Measurements from ENCODE around the gene RPL22.
"Not testable (repeated sequence)": the region's sequence is repeated elsewhere in the genome, so short reads cannot be mapped to it uniquely, and the experiment has no call there.

The RPL22 gene

DNA sequence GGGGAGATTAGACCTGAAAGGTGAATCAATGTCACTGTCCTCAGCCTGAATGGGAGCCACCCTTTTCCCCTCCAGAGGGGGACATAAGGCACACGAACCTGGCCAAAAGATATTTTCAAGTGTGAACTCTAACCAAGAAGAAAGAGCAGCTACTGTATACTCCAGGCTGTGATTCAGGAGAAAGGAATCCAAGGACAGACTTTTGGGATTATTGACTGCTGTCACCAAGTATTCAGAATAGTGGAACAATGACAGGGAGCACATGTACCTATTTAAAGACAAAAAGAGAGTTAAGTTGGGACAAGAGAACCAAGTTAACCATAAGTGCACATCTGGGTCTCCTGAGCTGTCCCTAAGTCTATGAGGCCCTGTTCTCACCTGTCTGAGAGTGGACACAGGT is 34.0 kb upstream of the RPL22 start:
- DNase-seq = no peak

DNA sequence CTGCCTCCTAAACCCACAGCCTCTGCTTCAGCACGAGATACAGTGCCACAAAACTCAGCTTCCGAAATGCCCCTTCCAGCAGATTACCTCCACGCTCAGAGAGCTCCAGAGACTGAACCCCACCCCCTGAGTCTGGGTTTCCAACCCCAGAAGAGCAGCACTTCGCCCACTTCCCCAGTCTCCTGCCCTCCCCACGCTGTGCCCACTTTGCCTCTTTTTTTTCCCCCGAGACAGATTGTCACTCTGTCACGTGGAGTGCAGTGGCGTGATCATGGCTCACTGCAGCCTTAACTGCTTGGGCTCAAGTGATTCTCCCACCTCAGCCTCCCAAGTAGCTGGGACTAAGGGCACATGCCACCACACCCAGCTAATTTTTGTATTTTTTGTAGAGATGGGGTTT is 26.3 kb upstream of the RPL22 start:
- DNase-seq = no peak

DNA sequence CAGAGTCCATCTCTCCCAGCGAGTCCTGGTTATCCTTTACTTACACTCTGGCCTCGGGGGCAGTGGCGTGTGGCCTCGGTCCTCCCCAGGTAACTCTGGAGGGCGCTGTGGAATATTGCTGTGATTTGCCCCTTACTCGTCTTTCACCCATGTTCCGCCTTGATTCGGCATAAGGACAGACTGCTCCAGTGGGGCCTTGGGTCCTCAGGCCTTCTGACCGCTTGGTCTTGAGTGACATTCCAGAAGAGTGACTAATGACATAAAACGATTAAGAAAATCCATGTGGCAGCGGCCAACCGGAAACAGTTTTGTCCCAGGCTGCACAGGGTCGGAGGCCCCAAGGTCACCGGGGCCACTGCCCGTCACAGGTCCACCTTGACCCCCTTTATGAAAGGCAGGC is 25.3 kb upstream of the RPL22 start:
- DNase-seq = no peak

DNA sequence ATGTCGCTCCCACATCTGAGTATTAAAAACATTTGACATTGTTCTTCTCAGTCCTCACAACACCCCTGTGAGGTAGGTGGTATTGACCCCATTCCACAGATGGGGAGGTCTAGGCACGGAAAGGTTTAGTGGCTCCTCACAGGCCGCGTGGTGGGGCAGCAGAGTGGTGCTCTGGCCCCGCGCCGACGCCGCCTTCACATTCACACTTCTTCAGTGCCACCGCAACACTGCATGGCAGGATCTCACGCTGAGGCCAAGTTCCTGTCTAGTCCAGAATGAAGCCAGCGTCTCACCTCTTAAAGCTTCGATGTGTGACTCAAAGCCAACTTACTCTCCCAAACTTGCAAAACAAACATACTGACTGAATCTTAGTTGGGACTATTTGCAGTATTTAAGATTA is 24.2 kb upstream of the RPL22 start:
- no peak for DNase-seq

DNA sequence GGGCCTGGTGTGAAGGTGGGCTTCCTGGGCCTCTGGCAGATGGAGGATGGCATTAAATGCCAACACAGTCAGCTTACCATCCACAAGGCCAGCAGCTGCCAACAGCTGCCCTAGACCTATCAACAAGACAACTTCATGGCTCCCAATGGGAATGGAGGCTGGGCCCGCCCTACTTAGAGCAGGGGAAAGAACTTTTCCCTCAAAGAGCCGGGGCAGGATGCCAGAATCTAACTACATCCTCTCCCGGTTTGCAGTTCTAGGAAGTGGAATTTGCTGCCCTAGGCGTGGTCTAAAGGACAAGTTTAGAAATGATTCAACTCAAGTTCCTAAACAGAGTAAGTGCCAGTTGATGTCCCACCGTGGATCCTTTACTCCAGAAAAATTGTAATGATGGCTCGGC is 23.2 kb upstream of the RPL22 start:
- DNase-seq = no peak

DNA sequence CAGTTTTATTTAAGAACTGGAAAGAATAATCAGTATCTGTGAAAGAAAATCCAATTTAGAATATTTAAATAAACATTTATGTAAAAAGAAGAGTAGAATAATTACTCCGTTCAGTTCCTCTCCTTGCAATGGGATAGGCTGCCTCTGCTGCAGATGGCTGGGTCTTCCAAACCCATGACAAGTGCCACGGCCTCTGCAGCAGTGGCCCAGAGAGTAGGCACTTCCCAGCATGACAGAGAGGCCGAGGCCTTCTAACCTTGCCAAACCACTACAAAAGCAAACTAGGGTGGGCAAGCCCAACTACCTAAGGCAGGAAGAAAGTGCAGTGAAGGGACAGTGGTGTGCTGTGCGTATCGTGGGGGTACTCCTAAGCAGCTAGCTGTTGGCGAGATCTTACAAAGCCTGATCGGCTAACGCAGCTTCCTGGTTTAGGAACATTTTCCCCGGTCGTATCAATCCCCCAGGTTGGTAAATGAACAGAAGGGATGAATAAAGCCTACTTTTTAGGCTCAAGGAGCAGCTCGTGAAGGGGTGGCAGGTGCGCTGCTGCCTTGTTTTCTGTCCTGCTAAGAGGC is 21.9 kb upstream of the RPL22 start:
- no peak for DNase-seq

DNA sequence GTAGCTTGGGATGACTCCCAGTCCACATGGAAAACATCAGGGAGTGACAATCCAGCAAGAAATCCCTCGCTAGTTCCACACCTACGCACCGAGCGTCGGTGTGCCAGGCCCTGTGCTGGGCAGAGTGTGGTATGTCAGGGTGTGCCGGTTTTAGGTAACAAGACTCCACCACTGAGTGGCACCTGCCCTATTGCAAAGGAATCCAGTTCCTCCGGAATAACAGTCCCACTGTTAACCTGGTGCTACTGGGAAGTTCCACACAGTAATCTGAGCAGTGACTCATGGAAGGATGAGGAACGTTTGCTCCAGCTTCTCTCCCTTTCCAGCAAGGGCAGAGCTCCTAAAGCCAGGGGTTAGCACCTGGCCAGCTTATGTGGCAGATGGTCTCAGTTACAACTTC is 20.8 kb upstream of the RPL22 start:
- no peak for DNase-seq

DNA sequence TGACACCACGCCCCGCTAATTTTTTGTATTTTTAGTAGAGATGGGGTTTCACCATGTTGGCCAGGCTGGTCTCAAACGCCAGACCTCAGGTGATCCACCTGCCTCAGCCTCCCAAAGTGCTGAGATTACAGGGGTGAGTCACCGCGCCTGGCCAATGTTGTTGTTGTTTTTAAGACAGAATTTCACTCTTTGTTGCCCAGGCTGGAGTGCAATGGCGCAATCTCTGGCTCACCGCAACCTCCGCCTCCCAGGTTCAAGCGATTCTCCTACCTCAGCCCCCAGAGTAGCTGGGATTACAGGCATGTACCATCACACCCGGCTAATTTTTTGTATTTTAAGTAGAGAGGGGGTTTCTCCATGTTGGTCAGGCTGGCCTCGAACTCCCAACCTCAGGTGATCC is 20.2 kb upstream of the RPL22 start:
- not testable (repeated sequence) for DNase-seq

DNA sequence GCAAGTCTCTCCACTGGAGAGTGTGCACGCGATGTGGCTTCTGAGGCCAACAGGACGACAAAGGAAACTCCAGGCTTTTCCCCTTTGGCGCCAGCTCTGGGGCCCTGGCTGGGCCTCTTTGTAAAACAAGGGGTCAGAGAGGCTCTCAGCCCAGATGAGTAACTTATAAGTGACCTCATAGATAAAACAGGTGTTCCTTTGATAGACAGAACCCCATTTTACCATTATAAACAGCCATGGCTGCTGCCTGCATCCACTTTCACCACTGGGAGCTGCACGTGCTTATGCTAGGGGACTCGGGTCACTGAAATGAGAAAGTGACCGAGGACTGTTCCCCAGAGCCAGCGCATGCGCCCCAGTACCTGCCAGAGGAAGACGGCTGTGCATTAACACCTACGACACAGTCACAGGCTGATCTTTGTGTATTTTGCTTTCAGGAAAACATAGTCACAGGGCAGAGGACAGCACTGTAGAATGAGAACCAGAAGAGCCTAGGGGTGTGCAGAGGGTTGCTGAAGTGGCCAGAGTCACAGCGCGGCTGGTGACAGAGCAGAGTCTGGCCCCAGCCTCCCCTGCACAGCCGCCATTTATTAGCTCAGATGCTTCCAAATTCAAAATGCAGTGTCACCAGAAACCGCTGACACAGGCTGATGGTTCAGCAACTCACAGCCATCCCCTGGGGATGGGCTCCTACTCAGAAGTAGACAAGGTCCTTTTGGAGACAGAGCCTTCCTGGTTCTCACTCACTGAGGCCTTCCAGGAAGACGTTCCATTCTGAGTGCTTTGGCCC is 19.2 kb upstream of the RPL22 start:
- DNase-seq = no peak

DNA sequence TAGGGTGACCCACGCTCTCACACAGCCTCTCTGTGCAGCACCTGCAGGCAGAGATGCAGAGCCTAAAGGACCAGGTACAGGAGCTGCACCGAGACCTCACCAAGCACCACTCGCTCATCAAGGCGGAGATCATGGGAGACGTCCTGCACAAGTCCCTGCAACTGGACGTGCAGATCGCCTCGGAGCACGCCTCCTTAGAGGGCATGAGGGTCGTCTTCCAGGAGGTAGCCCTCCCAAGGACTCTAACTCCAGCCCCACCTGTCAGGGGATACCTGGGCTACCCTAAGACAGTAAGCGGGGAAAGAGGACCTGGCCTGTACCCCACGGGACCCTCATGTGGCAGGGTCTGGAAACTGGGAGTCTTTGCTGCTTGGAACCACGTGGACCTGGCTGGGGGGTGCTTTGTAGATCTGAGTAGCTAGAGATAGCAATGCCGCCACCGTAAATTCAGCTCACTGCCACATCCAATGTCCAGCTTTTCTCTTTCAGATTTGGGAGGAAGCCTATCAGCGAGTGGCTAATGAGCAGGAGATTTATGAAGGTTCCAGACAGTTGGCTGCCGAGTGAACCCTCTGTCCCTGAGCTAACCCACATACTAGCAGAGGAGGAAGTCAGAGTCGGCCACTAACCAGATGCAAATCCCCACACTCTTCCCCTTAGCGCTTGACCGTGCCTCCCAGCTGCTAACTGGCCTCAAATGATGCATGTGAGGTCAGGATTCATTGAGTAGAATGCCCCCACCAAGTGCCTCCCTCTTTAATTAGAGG is 13.0 kb upstream of the RPL22 start:
- no peak for DNase-seq

DNA sequence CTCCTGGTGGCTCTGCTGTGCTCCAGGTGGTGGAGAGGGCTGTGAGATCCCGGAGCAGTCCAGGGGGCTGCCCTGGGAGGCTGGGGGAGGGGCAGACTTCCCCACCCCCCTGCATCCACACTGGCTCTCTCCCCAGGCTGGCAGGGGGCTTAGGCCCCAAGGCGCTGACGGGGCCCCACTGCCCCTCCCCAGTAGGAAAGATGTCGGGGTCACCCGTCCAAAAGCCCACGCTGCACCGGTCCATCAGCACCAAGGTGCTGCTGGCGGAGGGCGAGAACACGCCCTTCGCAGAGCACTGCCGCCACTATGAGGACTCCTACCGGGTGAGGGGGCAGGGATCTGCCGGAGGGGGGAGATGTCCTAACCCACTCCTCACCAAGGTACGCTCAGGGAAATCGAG is 12.3 kb upstream of the RPL22 start:
- DNase-seq = no peak

DNA sequence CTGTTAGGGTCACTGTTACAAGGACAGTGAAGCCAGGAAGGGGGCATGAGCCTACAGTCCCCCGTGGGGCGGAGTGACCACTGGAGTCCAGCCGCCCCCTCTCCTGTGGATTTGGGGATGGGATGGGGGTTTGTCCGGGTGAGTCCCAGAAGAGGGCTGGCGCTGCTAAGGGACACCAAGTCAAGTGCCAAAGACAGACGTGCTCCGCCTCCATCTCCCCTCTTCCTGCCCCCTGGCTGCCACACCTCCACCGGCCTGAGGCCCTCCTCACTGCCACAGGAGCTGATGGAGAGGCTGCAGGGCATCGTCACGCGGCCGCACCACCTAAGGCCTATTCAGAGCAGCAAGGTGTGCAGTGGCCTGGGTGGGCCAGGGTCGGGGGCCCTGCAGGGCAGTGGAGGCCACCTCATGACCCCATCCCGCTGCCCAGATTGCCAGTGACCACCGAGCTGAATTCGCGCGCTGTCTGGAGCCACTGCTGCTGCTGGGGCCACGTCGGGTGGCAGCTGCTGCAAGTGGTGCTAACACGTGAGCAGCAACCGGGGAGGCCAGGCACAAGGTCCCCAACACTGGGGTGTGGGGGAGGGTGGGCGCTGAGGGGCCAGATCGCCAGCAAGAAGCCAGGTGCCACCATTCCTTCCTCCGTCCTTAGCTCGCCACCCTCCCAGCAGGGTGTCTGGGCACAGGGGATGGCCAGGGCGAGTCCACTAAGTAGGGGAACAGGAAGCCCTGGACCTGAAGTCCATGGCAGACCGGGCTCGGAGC is 11.4 kb upstream of the RPL22 start:
- no peak for DNase-seq

DNA sequence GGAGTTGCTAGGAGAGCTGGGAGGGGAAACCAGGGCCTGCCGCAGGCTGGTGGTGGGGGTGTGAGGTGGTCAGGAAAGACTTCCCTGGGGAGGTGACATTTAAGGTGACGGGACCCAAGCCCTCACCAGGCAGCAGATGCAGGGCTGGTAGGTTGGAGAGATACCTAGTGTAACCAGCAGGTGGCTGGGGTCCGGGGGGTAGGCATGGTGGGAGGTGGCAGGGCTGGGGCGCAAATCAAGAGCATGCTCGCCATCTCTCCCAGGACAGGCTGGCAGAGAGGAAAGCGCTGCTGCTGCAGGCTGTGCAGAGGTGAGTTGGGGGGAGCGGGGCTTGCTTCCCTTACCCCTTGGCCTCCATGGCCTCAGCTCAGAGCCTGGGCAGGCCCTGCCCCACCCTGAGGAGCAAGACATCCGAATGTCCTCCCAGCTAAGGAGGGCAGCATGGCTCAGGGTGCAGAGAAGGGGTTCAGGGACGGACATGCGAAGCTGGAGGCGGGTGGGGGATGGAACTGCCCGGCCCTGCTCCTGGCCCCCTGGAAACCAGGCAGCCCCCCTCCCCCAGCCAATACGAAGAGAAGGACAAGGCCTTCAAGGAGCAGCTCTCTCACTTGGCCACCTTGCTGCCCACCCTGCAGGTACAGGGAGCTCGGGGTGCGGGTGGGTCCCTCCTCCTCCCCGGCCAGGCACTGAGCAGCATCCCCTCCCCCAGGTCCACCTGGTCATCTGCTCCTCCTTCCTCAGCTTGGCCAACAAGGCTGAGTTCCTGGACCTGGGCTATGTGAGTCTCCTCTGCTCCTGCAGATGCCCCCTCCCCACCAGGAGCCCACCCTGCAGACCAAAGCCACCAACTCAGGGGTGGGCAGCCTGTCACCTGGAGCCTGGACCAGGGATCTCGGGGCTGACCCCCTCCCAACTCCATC is 10.5 kb upstream of the RPL22 start:
- DNase-seq = no peak

DNA sequence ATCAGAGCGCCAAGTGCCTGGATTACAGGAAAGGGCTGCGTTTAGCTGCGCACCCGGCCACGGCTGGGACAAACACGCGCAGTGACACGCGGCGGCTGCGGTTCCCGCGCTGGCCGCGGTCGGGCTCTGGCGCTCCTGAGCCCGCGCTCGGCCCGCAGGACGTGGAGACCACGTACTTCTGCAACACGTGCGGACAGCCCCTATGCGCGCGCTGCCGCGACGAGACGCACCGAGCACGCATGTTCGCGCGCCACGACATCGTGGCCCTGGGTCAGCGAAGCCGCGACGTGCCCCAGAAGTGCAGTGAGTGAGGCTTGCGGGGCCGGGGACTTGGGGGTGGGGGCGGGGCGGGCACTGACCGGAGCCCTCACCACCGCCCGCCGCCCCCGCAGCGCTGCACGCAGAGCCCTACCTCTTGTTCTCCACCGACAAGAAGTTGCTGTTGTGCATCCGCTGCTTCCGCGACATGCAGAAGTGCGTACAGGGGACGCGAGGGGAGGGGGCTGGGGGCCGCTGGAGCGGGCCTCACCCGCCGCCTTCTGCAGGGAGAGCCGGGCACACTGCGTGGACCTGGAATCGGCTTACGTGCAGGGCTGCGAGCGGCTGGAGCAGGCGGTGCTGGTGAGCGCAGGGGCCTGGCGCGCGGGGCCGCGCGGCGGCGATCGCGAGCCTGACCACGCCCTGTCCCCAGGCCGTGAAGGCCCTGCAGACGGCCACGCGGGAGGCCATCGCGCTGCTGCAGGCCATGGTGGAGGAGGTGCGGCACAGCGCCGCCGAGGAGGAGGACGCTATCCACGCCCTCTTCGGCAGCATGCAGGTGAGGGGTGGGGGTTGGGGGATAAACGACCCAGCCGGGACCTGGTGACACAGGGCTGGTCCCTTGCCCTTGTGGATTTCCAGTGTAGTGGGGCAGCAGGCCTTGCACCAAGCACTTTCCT is 9.6 kb upstream of the RPL22 start:
- DNase-seq = no peak

DNA sequence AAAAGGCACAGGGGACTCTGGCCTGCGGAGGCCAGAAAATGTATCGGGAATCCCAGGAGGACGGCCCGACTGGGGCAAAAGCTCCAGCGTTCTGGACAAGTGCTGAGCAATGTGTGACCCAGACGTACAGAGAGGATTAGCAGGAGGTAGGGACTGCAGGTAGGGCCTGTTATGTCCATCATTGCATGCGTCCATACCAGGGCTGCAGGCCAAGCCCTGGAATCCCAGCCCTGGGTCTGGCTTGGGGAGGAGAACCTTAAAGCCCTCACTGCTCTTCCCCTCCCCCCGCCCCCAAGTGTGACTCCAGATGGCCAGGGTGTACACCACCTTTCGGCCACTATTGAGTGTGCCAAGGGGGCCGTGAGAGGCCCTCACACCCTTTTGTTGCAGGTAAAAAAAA is 8.5 kb upstream of the RPL22 start:
- no peak for DNase-seq

DNA sequence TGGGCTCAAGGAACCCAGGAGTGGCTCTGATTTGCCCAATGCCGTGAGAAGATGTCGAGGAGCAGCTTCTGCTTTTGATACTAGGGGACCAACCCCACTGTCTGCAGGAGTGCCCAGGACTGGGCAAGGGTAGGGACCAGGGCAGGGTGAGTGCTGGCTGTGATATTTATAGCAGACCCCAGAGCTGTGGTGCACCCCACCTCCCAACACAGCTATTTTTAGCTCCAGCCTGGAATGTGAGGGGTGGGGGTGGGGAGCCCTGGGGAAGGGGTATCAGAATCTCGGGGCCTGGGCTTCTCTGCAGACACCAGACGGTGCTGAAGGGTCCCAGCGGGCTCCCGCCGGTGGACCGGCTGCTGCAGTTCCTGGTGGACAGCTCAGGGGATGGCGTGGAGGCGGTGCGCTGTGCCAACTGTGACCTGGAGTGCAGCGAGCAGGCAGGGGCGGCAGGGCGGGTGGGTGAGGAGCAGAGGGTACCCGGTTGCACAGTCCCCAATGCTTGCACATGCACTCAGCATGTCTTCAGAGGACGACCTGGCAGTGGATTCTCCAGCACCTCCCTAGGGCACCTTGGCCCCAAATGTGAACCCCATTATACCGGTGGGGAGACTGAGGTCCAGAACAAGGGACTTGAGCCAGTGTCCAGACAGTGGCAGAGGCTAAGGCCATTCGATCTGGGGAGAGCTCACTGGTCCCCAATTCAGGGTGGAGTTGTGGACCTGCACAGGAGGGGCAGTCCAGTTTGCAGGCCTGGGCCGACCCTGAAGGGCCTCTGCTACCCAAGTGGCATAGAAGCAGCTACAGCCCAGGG is 7.9 kb upstream of the RPL22 start:
- DNase-seq = no peak

DNA sequence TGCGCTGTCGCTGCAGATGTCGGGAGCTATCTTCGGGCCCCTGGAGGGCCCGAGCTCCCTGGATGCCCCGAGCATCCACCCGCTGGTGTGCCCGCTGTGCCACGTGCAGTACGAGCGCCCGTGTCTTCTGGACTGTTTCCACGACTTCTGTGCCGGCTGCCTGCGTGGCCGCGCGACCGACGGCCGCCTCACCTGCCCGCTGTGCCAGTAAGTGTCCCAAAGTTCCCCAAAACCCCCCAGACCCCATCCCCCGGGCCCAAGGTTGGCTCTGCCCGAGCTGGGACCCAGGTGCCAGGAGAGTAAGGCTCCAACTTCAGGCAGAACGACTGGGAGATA is 7.1 kb upstream of the RPL22 start:
- no peak for DNase-seq

DNA sequence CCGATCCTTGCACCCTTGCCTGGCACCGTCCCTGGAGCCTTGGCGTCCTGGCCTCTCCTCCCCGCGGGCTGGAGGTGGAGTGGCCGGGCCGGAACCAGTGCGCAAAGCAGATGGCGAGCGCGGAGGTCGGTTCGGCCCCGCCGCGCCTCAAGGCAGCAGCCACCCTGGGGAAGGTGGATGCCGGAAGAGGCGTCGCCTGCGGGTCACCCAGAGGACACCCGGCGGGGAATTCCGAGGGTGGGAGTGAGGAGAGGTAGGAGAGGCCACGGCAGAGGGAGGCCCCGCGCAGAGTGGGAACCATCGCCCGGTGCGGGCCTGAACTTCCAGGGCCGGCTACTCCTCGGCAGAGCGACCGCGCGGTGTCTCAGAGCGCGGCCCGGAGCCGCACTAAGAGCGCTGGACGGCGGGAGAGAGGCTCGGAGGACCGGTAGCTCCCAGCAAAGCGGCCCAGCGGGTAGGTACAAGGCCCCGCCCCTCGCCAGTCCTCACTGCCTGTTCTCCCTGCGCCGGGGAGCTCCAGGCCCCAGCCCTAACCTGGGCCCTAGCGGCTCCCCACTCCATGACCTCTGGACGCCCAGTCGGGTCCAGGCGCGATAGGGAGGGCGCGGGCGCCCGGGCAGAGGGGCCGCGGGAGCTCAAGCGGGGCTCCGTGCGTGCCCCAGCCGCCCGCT is 6.6 kb upstream of the RPL22 start, which contains the start of gene RNF207:
Gene RNF207 (plus strand): TSS at position 271 of the 671 bp plus-strand sequence. CDS start 417 bp downstream, outside the sequence.
- DNase-seq = no peak

DNA sequence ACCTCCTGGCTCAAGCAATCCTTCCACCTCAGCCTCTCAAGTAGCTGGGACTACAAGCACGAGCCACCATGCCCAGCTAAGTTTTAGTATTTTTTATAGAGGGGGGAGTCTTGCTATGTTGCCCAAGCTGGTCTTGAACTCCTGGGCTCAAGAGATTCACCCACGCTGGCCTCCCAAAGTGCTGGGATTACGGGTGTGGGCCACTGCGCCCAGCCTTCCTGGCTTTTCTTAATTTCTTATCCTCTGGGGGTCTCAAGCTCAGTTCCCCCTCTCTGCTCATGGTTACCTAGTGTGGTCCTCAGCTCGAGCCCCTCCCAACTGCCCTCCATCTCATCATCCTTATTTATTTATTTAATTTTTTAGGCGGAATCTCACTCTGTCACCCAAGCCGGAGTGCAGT is 2.9 kb upstream of the RPL22 start:
- no peak for DNase-seq
